Right lobe of liver (tissue), 6 donors: Measurements from ENCODE around the gene PDCL2. TPM values are rescaled to one million over a fixed set of nuclear protein-coding genes. Genes with fewer than 3 reads are reported as not detected.

Experiments
- ATAC-seq, 4 donors: fragments of 200-7000 bp; cut with Tn5 transposase; one replicate each; pipeline ENCODE4 v1.9.1; 2020; ENCODE audit warnings: mild to moderate bottlenecking in 4 of 4, moderate library complexity in 4 of 4
- DNase-seq, 3 donors: peaks; one replicate each; pipeline ENCODE4 v3.0.0-alpha.2; 2020
- H3K27ac ChIP-seq, 3 donors: fragments of 200-600 bp; one replicate each; pipeline ENCODE4 v1.8.0; 2022
- H3K27me3 ChIP-seq, 2 donors: fragments of 200-600 bp; one replicate each; pipeline ENCODE4 v1.8.0; 2022
- H3K36me3 ChIP-seq, 4 donors: fragments of 200-600 bp; sonication (generic) in 1 of 4; one replicate each; pipeline versions ENCODE4 v1.5.1 to v1.8.0; 2017 to 2022; ENCODE audit warnings: control low read depth in 1 of 4
- H3K4me1 ChIP-seq, 4 donors: fragments of 200-600 bp; sonication (generic) in 1 of 4; one replicate each; pipeline versions ENCODE4 v1.5.1 to v1.8.0; 2017 to 2022; ENCODE audit warnings: control low read depth in 1 of 4
- H3K4me3 ChIP-seq, 3 donors: fragments of 200-600 bp; one replicate each; pipeline ENCODE4 v1.8.0; 2022
- H3K9me3 ChIP-seq, 4 donors: fragments of 200-600 bp; sonication (generic) in 1 of 4; one replicate each; pipeline versions ENCODE4 v1.5.1 to v1.8.0; 2017 to 2022; ENCODE audit warnings: control low read depth in 1 of 4
- POLR2A ChIP-seq: fragments of 450-650 bp; IDR thresholded peaks from one replicate; pipeline ENCODE4 v1.6.1; 2017; ENCODE audit warnings: antibody characterized with exemption, mild to moderate bottlenecking
- WGBS: methylation state at CpG from one replicate; pipeline ENCODE4 v1.1.6; 2018; ENCODE audit warnings: low coverage, low lambda C conversion rate; ENCODE audit not compliant: insufficient coverage; ENCODE audit errors: missing lambda C conversion rate; 5-methylcytosine and 5-hydroxymethylcytosine counted together
- intact Hi-C, 2 donors: fragments of 100-400 bp; cut with DNase I; formaldehyde crosslinking; loops; one replicate each; pipeline versions ENCODE4 v1.11.2 to v1.14.1; 2022
- total RNA-seq, 6 experiments: library from RNA; depleted of rRNA in 2 of 6; stranded (reverse); fragments of >200 nt in 2 of 6; fragmentation: NEBNext Ultra II Directional in 3 of 6; extraction: Animal tissue kit (Norgen Biotek cat#: 25700) in 3 of 6; gene quantifications; one replicate each; pipeline versions ENCODE4 v1.1.0 to v1.2.4, GENCODE V29; 2016 to 2023
- TF ChIP-seq, protein P1 (sequence below), 4 donors: fragments of 200-600 bp in 3 of 4; fragments of 450-650 bp in 1 of 4; IDR thresholded peaks; one replicate each; pipeline versions ENCODE4 v1.5.1 to v1.8.0; 2016 to 2022; ENCODE audit warnings: antibody characterized with exemption in 4 of 4, mild to moderate bottlenecking in 2 of 4
- donor health status: DM: no; HTN: yes; CAD: no.
- donor health status: DM: no; HTN: no; CAD: no.
- donor health status: DM: no; HTN: no; CAD: no.
- donor health status: DM: no; HTN: yes; CAD: no.
- donor health status: DM: no; HTN: yes; CAD: no.

Gene PDCL2
- total RNA-seq, 6 experiments from 2014 or later = not detected

GRCh38 chr4:55530691-55531090 is 61.4 kb downstream of the PDCL2 start:
- ATAC-seq = no peak

DNA sequence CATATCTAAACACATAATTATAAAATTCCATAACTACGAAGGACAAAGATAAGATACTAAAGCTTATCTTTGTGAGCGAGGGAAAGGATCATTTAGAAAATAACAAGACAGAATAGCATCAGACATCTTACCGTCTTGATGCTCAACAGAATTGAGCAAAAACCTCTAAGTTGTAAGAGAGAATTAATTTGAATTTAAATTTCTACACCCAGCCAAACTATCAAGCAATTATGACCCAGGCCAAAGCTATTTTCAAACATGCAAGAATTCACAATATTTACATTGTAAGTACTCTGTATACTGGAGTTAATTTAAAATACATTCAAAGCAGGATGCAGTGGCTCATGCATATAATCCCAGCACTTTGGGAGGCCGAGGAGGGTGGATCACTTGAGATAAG is 61.9 kb downstream of the PDCL2 start:
- WGBS = 79% methylated on average over 4 of the region's 4 CpGs

More at GRCh38 chr4:55530691-55531090, 61.4 kb downstream of the PDCL2 start:
- H3K4me1 ChIP-seq = no peaks in the 10 kb centered on the region
- H3K27ac ChIP-seq = no peak overlapping the region
- H3K4me3 ChIP-seq = no peak overlapping the region
- DNase-seq = no peak
- no peak for TF ChIP-seq POLR2A
- TF ChIP-seq, protein P1, sequence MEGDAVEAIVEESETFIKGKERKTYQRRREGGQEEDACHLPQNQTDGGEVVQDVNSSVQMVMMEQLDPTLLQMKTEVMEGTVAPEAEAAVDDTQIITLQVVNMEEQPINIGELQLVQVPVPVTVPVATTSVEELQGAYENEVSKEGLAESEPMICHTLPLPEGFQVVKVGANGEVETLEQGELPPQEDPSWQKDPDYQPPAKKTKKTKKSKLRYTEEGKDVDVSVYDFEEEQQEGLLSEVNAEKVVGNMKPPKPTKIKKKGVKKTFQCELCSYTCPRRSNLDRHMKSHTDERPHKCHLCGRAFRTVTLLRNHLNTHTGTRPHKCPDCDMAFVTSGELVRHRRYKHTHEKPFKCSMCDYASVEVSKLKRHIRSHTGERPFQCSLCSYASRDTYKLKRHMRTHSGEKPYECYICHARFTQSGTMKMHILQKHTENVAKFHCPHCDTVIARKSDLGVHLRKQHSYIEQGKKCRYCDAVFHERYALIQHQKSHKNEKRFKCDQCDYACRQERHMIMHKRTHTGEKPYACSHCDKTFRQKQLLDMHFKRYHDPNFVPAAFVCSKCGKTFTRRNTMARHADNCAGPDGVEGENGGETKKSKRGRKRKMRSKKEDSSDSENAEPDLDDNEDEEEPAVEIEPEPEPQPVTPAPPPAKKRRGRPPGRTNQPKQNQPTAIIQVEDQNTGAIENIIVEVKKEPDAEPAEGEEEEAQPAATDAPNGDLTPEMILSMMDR (IDR thresholded peaks at IDR 0.05) = no peak
- no peaks in the 10 kb centered on the region for H3K27me3 ChIP-seq
- no peaks in the 10 kb centered on the region for H3K9me3 ChIP-seq
- H3K36me3 ChIP-seq = no peaks in the 10 kb centered on the region
- intact Hi-C loops = no loop called here
- WGBS = 67% methylated on average over 4 of the region's 4 CpGs

DNA sequence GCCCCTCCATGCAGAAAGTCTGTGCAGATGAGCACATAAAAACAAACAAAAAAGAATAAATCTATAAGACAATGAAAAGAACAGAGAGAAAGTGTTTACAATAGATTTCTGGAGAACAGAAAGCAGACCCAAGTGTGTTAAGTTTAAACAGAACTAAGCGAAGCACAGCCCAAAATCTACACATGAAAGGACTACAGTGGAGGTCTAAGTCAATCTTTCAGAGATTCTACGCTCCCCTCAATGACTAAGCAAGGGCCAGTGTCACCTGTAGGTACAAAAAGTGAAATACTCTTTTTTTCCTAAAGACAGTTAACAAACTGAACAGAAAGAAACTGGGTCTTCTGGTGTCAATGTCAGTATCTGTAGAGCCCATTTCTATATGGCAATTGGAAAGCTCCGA is 63.6 kb downstream of the PDCL2 start:
- H3K36me3 ChIP-seq = no peaks in the 10 kb centered on the region
- intact Hi-C loops = no loop called here
- no peaks in the 10 kb centered on the region for H3K4me1 ChIP-seq
- H3K27me3 ChIP-seq = no peaks in the 10 kb centered on the region
- 92% methylated on average over 2 of the region's 3 CpGs for WGBS
- H3K9me3 ChIP-seq = no peaks in the 10 kb centered on the region
- DNase-seq (no peak), ATAC-seq (no peak)
- no peak overlapping the region for H3K4me3 ChIP-seq
- TF ChIP-seq POLR2A = no peak
- TF ChIP-seq, protein P1 (IDR thresholded peaks at IDR 0.05) = no peak
- no peak overlapping the region for H3K27ac ChIP-seq

More for the DNA sequence above, 61.9 kb downstream of the PDCL2 start:
- intact Hi-C loops = no loop called here
- ATAC-seq = no peak
- Histone ChIP-seq H3K27me3 (no peaks in the 10 kb centered on the region), H3K36me3 (no peaks in the 10 kb centered on the region), H3K4me3 (no peak overlapping the region), H3K27ac (no peak overlapping the region), H3K4me1 (no peaks in the 10 kb centered on the region), H3K9me3 (no peaks in the 10 kb centered on the region)
- no peak for DNase-seq
- no peak for TF ChIP-seq POLR2A
- TF ChIP-seq, protein P1 (IDR thresholded peaks at IDR 0.05) = no peak

- WGBS = 94% methylated on average over 4 of the region's 4 CpGs
- no peak overlapping the region for H3K27ac ChIP-seq
Measured at GRCh38 chr4:55524844-55525571, 67.0 kb downstream of the PDCL2 start.

More at GRCh38 chr4:55524844-55525571, 67.0 kb downstream of the PDCL2 start:
- Histone ChIP-seq H3K4me3 (no peak overlapping the region), H3K27me3 (no peaks in the 10 kb centered on the region), H3K36me3 (no peaks in the 10 kb centered on the region), H3K9me3 (no peaks in the 10 kb centered on the region), H3K4me1 (no peaks in the 10 kb centered on the region)
- DNase-seq (no peak), ATAC-seq (no peak)
- TF ChIP-seq, protein P1 (IDR thresholded peaks at IDR 0.05) = no peak
- TF ChIP-seq POLR2A = no peak
- intact Hi-C loops = no loop called here
